ENCODE data around the gene DYNC1LI2.

Gene DYNC1LI2

DNA sequence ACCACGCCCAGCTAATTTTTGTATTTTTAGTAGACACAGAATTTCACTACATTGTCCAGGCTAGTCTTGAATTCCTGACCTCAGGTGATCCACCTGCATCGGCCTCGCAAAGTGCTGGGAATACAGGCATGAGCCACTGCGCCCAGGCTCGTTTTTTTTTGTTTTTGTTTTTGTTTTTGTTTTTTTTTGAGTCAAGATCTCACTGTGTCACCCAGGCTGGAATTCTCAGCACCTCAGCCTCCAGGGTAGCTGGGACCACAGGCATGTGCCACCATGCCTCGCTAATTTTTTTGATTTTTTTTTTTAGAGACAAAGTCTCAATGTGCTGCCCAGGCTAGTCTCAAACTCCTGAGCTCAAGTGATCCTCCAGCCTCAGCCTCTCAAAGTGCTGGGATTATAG, 37.3 kb downstream of the DYNC1LI2 start:
- H2BK5ac ChIP-seq (ENCODE audit: low read depth, low read length, poor library complexity, severe bottlenecking): no peak overlapping the region
- 97% methylated on average over 6 of the region's 6 CpGs for WGBS

DNA sequence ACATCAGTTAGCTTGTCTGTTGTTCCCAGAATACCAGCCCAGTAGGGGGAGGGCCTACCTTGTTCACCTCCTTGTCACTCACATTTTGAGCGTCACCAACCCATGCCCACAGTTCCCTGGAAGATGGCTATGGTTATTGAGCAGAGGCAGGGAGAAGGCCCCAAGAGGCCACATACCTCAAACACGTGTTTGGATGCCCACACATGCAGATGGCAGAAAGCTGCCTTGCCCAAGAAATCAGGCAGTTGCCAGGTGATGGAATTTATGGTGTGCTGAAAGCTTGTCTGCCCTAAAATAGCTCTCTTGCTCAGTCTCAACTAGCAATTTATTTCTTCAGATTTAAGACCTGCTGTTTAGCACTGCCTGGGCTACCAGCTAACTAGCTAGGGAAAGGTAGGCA, 38.3 kb downstream of the DYNC1LI2 start:
- DNase-seq: no peak
- peaks cover 8% of the 10 kb centered on the region for H3K4me1 ChIP-seq (ENCODE audit: control insufficient read depth, insufficient read depth, low read depth, low read length)
- no peak overlapping the region for H2BK12ac ChIP-seq (ENCODE audit: low read length in 2 of 2)
- peaks cover 5% of the 10 kb centered on the region for H3K9me3 ChIP-seq (ENCODE audit: control insufficient read depth, low read length)
- H2AK5ac ChIP-seq (ENCODE audit: low read length, severe bottlenecking): no peak overlapping the region
- no peak overlapping the region for H3K14ac ChIP-seq (ENCODE audit: low read length in 2 of 2)
- no peaks in the 10 kb centered on the region for H3K27me3 ChIP-seq (ENCODE audit: control insufficient read depth in 1 of 2, insufficient read depth in 1 of 2, low read length in 2 of 2)
- H3K9ac ChIP-seq (ENCODE audit: low read length): no peak overlapping the region
- WGBS: 88% methylated on average over 2 of the region's 2 CpGs
- no peak overlapping the region for H3K4ac ChIP-seq (ENCODE audit: low read depth in 1 of 2, low read length in 2 of 2)
- no peak overlapping the region for H3K27ac ChIP-seq (ENCODE audit: low read length, poor library complexity, severe bottlenecking)
- no peak overlapping the region for H3K23ac ChIP-seq (ENCODE audit: low read length in 2 of 2)
- H3K79me1 ChIP-seq (replicated peaks; ENCODE audit: low read length, poor library complexity, severe bottlenecking): no peaks in the 10 kb centered on the region
- no peak overlapping the region for H3K18ac ChIP-seq (ENCODE audit: low read depth in 1 of 2, low read length in 2 of 2)
- H3K36me3 ChIP-seq (ENCODE audit: control insufficient read depth in 1 of 2, insufficient read depth in 2 of 2, low read depth in 1 of 2, low read length in 2 of 2): peaks cover 3 to 9% of the 10 kb centered on the region in 2 experiments
- H4K8ac ChIP-seq (ENCODE audit: low read length): no peak overlapping the region
- H2BK5ac ChIP-seq (ENCODE audit: low read depth, low read length, poor library complexity, severe bottlenecking): no peak overlapping the region
- no peak overlapping the region for H2AFZ ChIP-seq (ENCODE audit: low read depth, low read length)
- no peak overlapping the region for H3K4me3 ChIP-seq (ENCODE audit: insufficient read depth in 1 of 2, low read depth in 1 of 2, low read length in 2 of 2)
- no peak overlapping the region for H3K4me2 ChIP-seq (ENCODE audit: low read length, poor library complexity, severe bottlenecking)
- no peak overlapping the region for H4K91ac ChIP-seq (ENCODE audit: low read length)
- H2BK120ac ChIP-seq (ENCODE audit: low read depth, low read length): no peak overlapping the region
- H2BK15ac ChIP-seq (ENCODE audit: low read depth, poor library complexity, severe bottlenecking): no peak overlapping the region

More for the DNA sequence above, 37.3 kb downstream of the DYNC1LI2 start:
- Histone ChIP-seq H3K4ac (ENCODE audit: low read depth in 1 of 2, low read length in 2 of 2) (no peak overlapping the region), H3K14ac (ENCODE audit: low read length in 2 of 2) (no peak overlapping the region), H2AK5ac (ENCODE audit: low read length, severe bottlenecking) (no peak overlapping the region), H3K23ac (ENCODE audit: low read length in 2 of 2) (no peak overlapping the region), H3K9me3 (ENCODE audit: control insufficient read depth, low read length) (peaks cover 5% of the 10 kb centered on the region), H4K91ac (ENCODE audit: low read length) (no peak overlapping the region), H3K27me3 (ENCODE audit: control insufficient read depth in 1 of 2, insufficient read depth in 1 of 2, low read length in 2 of 2) (no peaks in the 10 kb centered on the region), H3K4me3 (ENCODE audit: insufficient read depth in 1 of 2, low read depth in 1 of 2, low read length in 2 of 2) (no peak overlapping the region), H3K4me1 (ENCODE audit: control insufficient read depth, insufficient read depth, low read depth, low read length) (peaks cover 8% of the 10 kb centered on the region), H2BK120ac (ENCODE audit: low read depth, low read length) (no peak overlapping the region), H2AFZ (ENCODE audit: low read depth, low read length) (no peak overlapping the region), H3K36me3 (ENCODE audit: control insufficient read depth in 1 of 2, insufficient read depth in 2 of 2, low read depth in 1 of 2, low read length in 2 of 2) (peaks cover 10 to 15% of the 10 kb centered on the region in 2 experiments), H3K18ac (ENCODE audit: low read depth in 1 of 2, low read length in 2 of 2) (no peak overlapping the region), H3K9ac (ENCODE audit: low read length) (no peak overlapping the region), H2BK12ac (ENCODE audit: low read length in 2 of 2) (no peak overlapping the region), H3K79me1 (replicated peaks; ENCODE audit: low read length, poor library complexity, severe bottlenecking) (no peaks in the 10 kb centered on the region), H3K27ac (ENCODE audit: low read length, poor library complexity, severe bottlenecking) (no peak overlapping the region), H4K8ac (ENCODE audit: low read length) (no peak overlapping the region), H2BK15ac (ENCODE audit: low read depth, poor library complexity, severe bottlenecking) (no peak overlapping the region), H3K4me2 (ENCODE audit: low read length, poor library complexity, severe bottlenecking) (no peak overlapping the region)
- no peak for DNase-seq

DNA sequence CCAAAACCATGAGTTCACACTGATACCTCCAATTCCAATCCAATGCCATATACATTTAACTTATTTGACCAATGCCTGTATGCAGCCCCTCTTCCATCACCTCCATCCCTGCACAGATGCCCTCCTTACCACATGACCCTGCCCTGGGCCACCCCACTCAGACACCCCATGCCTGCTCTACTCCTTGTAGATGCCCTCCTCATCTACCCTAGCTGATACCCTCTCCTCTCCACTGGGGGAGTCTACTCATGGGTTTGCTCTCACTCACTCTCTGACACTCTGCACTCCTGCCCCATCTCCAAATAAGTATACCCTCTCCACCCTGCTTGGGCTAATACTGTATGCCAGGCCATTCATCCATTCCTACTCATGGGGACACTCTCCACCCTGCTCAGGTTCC, 38.9 kb downstream of the DYNC1LI2 start:
- Histone ChIP-seq H2AK5ac (ENCODE audit: low read length, severe bottlenecking) (no peak overlapping the region), H2BK5ac (ENCODE audit: low read depth, low read length, poor library complexity, severe bottlenecking) (no peak overlapping the region), H2BK12ac (ENCODE audit: low read length in 2 of 2) (no peak overlapping the region), H3K4ac (ENCODE audit: low read depth in 1 of 2, low read length in 2 of 2) (no peak overlapping the region), H4K8ac (ENCODE audit: low read length) (no peak overlapping the region), H3K18ac (ENCODE audit: low read depth in 1 of 2, low read length in 2 of 2) (no peak overlapping the region), H4K91ac (ENCODE audit: low read length) (no peak overlapping the region), H2BK120ac (ENCODE audit: low read depth, low read length) (no peak overlapping the region), H3K4me3 (ENCODE audit: insufficient read depth in 1 of 2, low read depth in 1 of 2, low read length in 2 of 2) (no peak overlapping the region), H3K79me1 (replicated peaks; ENCODE audit: low read length, poor library complexity, severe bottlenecking) (no peaks in the 10 kb centered on the region), H3K9ac (ENCODE audit: low read length) (no peak overlapping the region), H3K4me1 (ENCODE audit: control insufficient read depth, insufficient read depth, low read depth, low read length) (peaks cover 6% of the 10 kb centered on the region), H3K27ac (ENCODE audit: low read length, poor library complexity, severe bottlenecking) (no peak overlapping the region), H3K23ac (ENCODE audit: low read length in 2 of 2) (peak overlapping the region in 1 of 2 experiments; percentile 14), H3K14ac (ENCODE audit: low read length in 2 of 2) (peak overlapping the region in 1 of 2 experiments; percentile 7), H3K36me3 (ENCODE audit: control insufficient read depth in 1 of 2, insufficient read depth in 2 of 2, low read depth in 1 of 2, low read length in 2 of 2) (peaks cover 0 to 3% of the 10 kb centered on the region in 2 experiments), H2AFZ (ENCODE audit: low read depth, low read length) (no peak overlapping the region), H2BK15ac (ENCODE audit: low read depth, poor library complexity, severe bottlenecking) (no peak overlapping the region), H3K9me3 (ENCODE audit: control insufficient read depth, low read length) (peaks cover 5% of the 10 kb centered on the region), H3K4me2 (ENCODE audit: low read length, poor library complexity, severe bottlenecking) (no peak overlapping the region), H3K27me3 (ENCODE audit: control insufficient read depth in 1 of 2, insufficient read depth in 1 of 2, low read length in 2 of 2) (no peaks in the 10 kb centered on the region)
- DNase-seq: no peak

DNA sequence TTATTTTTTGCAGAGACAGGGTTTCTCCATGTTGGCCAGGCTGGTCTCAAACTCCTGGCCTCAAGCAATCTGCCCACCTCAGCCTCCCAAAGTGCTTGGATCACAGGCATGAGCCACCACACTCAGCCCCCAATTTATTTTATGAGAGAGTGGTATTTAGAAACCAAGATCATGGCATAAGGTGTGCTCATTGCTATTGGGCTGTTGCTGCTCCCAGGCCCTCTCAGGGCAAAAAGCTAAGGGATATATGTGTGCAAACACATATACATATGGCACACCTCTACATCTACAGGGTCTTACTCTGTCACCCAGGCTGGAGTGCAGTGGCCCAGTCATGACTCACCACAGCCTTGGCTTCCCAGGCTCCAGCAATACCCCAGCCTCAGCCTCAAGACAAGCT, 39.8 kb downstream of the DYNC1LI2 start:
- H3K27me3 ChIP-seq (ENCODE audit: control insufficient read depth in 1 of 2, insufficient read depth in 1 of 2, low read length in 2 of 2): no peaks in the 10 kb centered on the region
- H2BK15ac ChIP-seq (ENCODE audit: low read depth, poor library complexity, severe bottlenecking): no peak overlapping the region
- H3K23ac ChIP-seq (ENCODE audit: low read length in 2 of 2): no peak overlapping the region
- no peak overlapping the region for H3K18ac ChIP-seq (ENCODE audit: low read depth in 1 of 2, low read length in 2 of 2)
- no peak overlapping the region for H4K91ac ChIP-seq (ENCODE audit: low read length)
- H2AK5ac ChIP-seq (ENCODE audit: low read length, severe bottlenecking): no peak overlapping the region
- H3K4me3 ChIP-seq (ENCODE audit: insufficient read depth in 1 of 2, low read depth in 1 of 2, low read length in 2 of 2): no peak overlapping the region
- H3K4ac ChIP-seq (ENCODE audit: low read depth in 1 of 2, low read length in 2 of 2): no peak overlapping the region
- H2BK12ac ChIP-seq (ENCODE audit: low read length in 2 of 2): no peak overlapping the region
- no peak overlapping the region for H3K4me2 ChIP-seq (ENCODE audit: low read length, poor library complexity, severe bottlenecking)
- H2BK120ac ChIP-seq (ENCODE audit: low read depth, low read length): no peak overlapping the region
- H3K79me1 ChIP-seq (replicated peaks; ENCODE audit: low read length, poor library complexity, severe bottlenecking): no peaks in the 10 kb centered on the region
- peaks cover 5% of the 10 kb centered on the region for H3K9me3 ChIP-seq (ENCODE audit: control insufficient read depth, low read length)
- H3K9ac ChIP-seq (ENCODE audit: low read length): no peak overlapping the region
- H3K36me3 ChIP-seq (ENCODE audit: control insufficient read depth in 1 of 2, insufficient read depth in 2 of 2, low read depth in 1 of 2, low read length in 2 of 2): no peaks in the 10 kb centered on the region
- no peak overlapping the region for H4K8ac ChIP-seq (ENCODE audit: low read length)
- H2BK5ac ChIP-seq (ENCODE audit: low read depth, low read length, poor library complexity, severe bottlenecking): no peak overlapping the region
- H3K27ac ChIP-seq (ENCODE audit: low read length, poor library complexity, severe bottlenecking): no peak overlapping the region
- no peak overlapping the region for H3K14ac ChIP-seq (ENCODE audit: low read length in 2 of 2)
- H3K4me1 ChIP-seq (ENCODE audit: control insufficient read depth, insufficient read depth, low read depth, low read length): peaks cover 5% of the 10 kb centered on the region
- DNase-seq: no peak
- no peak overlapping the region for H2AFZ ChIP-seq (ENCODE audit: low read depth, low read length)
